PFSK-1 (cell line): ENCODE results near the gene TMEM61.

Experiments used
- FOXP2 ChIP-seq: optimal IDR thresholded peaks from 2 replicates; pipeline ENCODE3; 2011; ENCODE audit warnings: borderline replicate concordance, control low read depth, inconsistent platforms; ENCODE audit not compliant: insufficient read depth; ENCODE audit errors: extremely low read length, extremely low read depth
- POLR2AphosphoS5 ChIP-seq: IDR thresholded peaks from 2 replicates; pipeline ENCODE4 v1.6.1; 2012; ENCODE audit warnings: low read depth, mild to moderate bottlenecking, control low read depth, low read length, moderate library complexity
- SIN3A ChIP-seq: IDR thresholded peaks from 2 replicates; pipeline ENCODE4 v1.6.1; 2012; ENCODE audit warnings: mild to moderate bottlenecking, low read length, moderate library complexity, borderline replicate concordance; ENCODE audit not compliant: insufficient read depth
- TAF1 ChIP-seq: IDR thresholded peaks from 2 replicates; pipeline ENCODE4 v1.6.1; 2012; ENCODE audit warnings: low read length, control low read depth, borderline replicate concordance; ENCODE audit not compliant: insufficient read depth
- TF ChIP-seq, protein P1 (sequence below), 2 experiments: IDR thresholded peaks; 2 replicates each; pipeline versions ENCODE4 v1.6.1 to v1.8.0; 2011 to 2012; ENCODE audit warnings: low read depth in 2 of 2, low read length in 2 of 2, control low read depth in 1 of 2, inconsistent platforms in 1 of 2, mild to moderate bottlenecking in 1 of 2, moderate library complexity in 1 of 2; ENCODE audit not compliant: insufficient read depth in 1 of 2

- TF ChIP-seq POLR2AphosphoS5 (no peak), TAF1 (no peak), SIN3A (no peak), FOXP2 (no peak)
- TF ChIP-seq, protein P1, sequence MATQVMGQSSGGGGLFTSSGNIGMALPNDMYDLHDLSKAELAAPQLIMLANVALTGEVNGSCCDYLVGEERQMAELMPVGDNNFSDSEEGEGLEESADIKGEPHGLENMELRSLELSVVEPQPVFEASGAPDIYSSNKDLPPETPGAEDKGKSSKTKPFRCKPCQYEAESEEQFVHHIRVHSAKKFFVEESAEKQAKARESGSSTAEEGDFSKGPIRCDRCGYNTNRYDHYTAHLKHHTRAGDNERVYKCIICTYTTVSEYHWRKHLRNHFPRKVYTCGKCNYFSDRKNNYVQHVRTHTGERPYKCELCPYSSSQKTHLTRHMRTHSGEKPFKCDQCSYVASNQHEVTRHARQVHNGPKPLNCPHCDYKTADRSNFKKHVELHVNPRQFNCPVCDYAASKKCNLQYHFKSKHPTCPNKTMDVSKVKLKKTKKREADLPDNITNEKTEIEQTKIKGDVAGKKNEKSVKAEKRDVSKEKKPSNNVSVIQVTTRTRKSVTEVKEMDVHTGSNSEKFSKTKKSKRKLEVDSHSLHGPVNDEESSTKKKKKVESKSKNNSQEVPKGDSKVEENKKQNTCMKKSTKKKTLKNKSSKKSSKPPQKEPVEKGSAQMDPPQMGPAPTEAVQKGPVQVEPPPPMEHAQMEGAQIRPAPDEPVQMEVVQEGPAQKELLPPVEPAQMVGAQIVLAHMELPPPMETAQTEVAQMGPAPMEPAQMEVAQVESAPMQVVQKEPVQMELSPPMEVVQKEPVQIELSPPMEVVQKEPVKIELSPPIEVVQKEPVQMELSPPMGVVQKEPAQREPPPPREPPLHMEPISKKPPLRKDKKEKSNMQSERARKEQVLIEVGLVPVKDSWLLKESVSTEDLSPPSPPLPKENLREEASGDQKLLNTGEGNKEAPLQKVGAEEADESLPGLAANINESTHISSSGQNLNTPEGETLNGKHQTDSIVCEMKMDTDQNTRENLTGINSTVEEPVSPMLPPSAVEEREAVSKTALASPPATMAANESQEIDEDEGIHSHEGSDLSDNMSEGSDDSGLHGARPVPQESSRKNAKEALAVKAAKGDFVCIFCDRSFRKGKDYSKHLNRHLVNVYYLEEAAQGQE (IDR thresholded peaks at IDR 0.05; ENCODE audit: insufficient read depth in 1 of 2, low read depth in 2 of 2, low read length in 2 of 2): no peak
Measured at GRCh38 chr1:54988975-54989374, 8.5 kb downstream of the TMEM61 start.
